ENCODE data around the gene SUSD4. TPM values are rescaled to one million over a fixed set of nuclear protein-coding genes. Genes with fewer than 3 reads are reported as not detected.

Gene SUSD4
- total and polyA plus RNA-seq, 2 donors (not counting 3 experiments of a cell fraction or from before 2014, with no cell fraction given), result not detected

DNA sequence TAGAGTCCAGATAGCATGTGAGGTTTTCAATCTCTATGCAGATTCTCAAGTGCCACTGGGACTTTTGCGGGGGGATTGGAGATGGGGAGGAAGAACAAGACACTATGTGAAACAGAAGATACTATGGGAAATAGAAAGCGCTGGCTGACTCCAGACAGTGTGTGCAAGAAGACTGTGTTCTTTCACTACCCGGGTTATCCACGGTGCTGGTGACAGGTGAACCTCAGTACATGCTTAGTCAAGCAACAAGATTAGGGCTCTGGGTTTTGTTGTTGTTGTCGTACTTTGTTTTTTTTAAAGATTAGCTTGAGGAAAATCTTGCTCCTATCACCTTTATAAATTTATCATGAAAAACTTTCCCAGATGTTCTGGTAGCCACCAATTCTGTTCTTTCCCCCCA is 56.4 kb downstream of the SUSD4 start:
- TF ChIP-seq, protein P1, sequence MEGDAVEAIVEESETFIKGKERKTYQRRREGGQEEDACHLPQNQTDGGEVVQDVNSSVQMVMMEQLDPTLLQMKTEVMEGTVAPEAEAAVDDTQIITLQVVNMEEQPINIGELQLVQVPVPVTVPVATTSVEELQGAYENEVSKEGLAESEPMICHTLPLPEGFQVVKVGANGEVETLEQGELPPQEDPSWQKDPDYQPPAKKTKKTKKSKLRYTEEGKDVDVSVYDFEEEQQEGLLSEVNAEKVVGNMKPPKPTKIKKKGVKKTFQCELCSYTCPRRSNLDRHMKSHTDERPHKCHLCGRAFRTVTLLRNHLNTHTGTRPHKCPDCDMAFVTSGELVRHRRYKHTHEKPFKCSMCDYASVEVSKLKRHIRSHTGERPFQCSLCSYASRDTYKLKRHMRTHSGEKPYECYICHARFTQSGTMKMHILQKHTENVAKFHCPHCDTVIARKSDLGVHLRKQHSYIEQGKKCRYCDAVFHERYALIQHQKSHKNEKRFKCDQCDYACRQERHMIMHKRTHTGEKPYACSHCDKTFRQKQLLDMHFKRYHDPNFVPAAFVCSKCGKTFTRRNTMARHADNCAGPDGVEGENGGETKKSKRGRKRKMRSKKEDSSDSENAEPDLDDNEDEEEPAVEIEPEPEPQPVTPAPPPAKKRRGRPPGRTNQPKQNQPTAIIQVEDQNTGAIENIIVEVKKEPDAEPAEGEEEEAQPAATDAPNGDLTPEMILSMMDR (IDR thresholded peaks at IDR 0.05; ENCODE audit: extremely low read depth in 1 of 2, insufficient read depth in 1 of 2, low read depth in 1 of 2, low read length in 2 of 2), result no peak
- no peak for TF ChIP-seq JUN (IDR thresholded peaks at IDR 0.05; ENCODE audit: borderline replicate concordance, insufficient read depth, insufficient read length, low read depth)
- TF ChIP-seq POLR2A (IDR thresholded peaks at IDR 0.05; ENCODE audit: low read depth, low read length), result no peak
- TF ChIP-seq EZH2 (IDR thresholded peaks at IDR 0.05; ENCODE audit: borderline replicate concordance, low read depth, low read length, severe bottlenecking), result no peak
- TF ChIP-seq MYC (IDR thresholded peaks at IDR 0.05; ENCODE audit: low read depth, low read length), result no peak
- TF ChIP-seq, protein P2, sequence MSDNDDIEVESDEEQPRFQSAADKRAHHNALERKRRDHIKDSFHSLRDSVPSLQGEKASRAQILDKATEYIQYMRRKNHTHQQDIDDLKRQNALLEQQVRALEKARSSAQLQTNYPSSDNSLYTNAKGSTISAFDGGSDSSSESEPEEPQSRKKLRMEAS (IDR thresholded peaks at IDR 0.05; ENCODE audit: insufficient read depth, insufficient read length), result no peak
- no peak for TF ChIP-seq FOS (IDR thresholded peaks at IDR 0.05; ENCODE audit: borderline replicate concordance, insufficient read depth, low read length)
- TF ChIP-seq POLR2AphosphoS5 (IDR thresholded peaks at IDR 0.05; ENCODE audit: insufficient read depth, low read depth, low read length), result no peak
- TF ChIP-seq GATA2 (IDR thresholded peaks at IDR 0.05; ENCODE audit: insufficient read depth, insufficient read length, low read depth, low read length), result no peak
- H3K4me3 ChIP-seq (replicated peaks in 1 of 3; ENCODE audit: insufficient read depth in 1 of 3, low read depth in 1 of 3, low read length in 3 of 3), result no peak overlapping the region
- no peak overlapping the region for H3K27ac ChIP-seq (ENCODE audit: insufficient read depth, low read depth, low read length)
- H3K9ac ChIP-seq (replicated peaks; ENCODE audit: extremely low read depth, insufficient read depth, low read length), result no peak overlapping the region
- no peaks in the 10 kb centered on the region for H3K4me1 ChIP-seq (ENCODE audit: control insufficient read depth, extremely low read depth, insufficient read depth, low read length)
- FAIRE-seq (no peak), DNase-seq (ENCODE audit: low read depth, low spot score) (no peak)
- no peaks in the 10 kb centered on the region for H3K79me2 ChIP-seq (ENCODE audit: control insufficient read depth, insufficient read depth, low read length)
- ChIA-PET POLR2A (no interaction called here), CTCF (no interaction called here)
- no TSS peak for BruUV-seq (replicated peaks)
- H3K9me3 ChIP-seq (replicated peaks; ENCODE audit: control insufficient read depth, insufficient read depth, low read length), result no peaks in the 10 kb centered on the region
- H3K4me2 ChIP-seq (ENCODE audit: insufficient read depth, low read length), result no peak overlapping the region
- dilution Hi-C loops (cut with MboI; ENCODE audit: extremely low pct_ligation_motif_present, low sequenced_read_pairs) (no loop called here), intact Hi-C loops (cut with micrococcal nuclease) (no loop called here)
- no peaks in the 10 kb centered on the region for H4K20me1 ChIP-seq (replicated peaks; ENCODE audit: control insufficient read depth, extremely low read depth, insufficient read depth, low read length)
- no peaks in the 10 kb centered on the region for H3K27me3 ChIP-seq (ENCODE audit: control insufficient read depth in 2 of 2, insufficient read depth in 2 of 2, low read length in 2 of 2)
- no peak overlapping the region for H2AFZ ChIP-seq (ENCODE audit: low read depth, low read length)
- H3K9me1 ChIP-seq (replicated peaks; ENCODE audit: control insufficient read depth, extremely low read depth, insufficient read depth, low read length), result no peaks in the 10 kb centered on the region
- no peaks in the 10 kb centered on the region for H3K36me3 ChIP-seq (ENCODE audit: control insufficient read depth in 2 of 2, extremely low read depth in 1 of 2, insufficient read depth in 2 of 2, low read length in 2 of 2)
